HepG2 (cell line): ENCODE measurements around the gene SYTL1. TPM values are rescaled to one million over a fixed set of nuclear protein-coding genes. Genes with fewer than 3 reads are reported as not detected.

Source experiments
- CTCF ChIP-seq: sonication (generic); formaldehyde crosslinking; IDR thresholded peaks from 2 replicates; pipeline ENCODE4 v1.5.0; 2020; ENCODE audit warnings: mild to moderate bottlenecking, missing genetic modification reagents, moderate library complexity
- KLF15 ChIP-seq: sonication (generic); formaldehyde crosslinking; IDR thresholded peaks from 2 replicates; pipeline ENCODE4 v1.8.1; 2023; ENCODE audit warnings: borderline replicate concordance, mild to moderate bottlenecking, inconsistent platforms, missing genetic modification reagents, mixed read lengths
- MZF1 ChIP-seq: sonication (generic); formaldehyde crosslinking; IDR thresholded peaks from 2 replicates; pipeline ENCODE4 v1.8.1; 2023; ENCODE audit warnings: mild to moderate bottlenecking, missing genetic modification reagents, borderline replicate concordance
- PATZ1 ChIP-seq: sonication (generic); formaldehyde crosslinking; IDR thresholded peaks from 2 replicates; pipeline ENCODE4 v1.4.0; 2020; ENCODE audit warnings: missing genetic modification reagents
- RELA ChIP-seq: sonication (generic); formaldehyde crosslinking; IDR thresholded peaks from 2 replicates; pipeline ENCODE4 v1.4.0; 2020; ENCODE audit warnings: missing genetic modification reagents
- SOX6 ChIP-seq, 2 experiments: fragments of 450-650 bp in 1 of 2; sonication (generic) in 1 of 2; formaldehyde crosslinking in 1 of 2; IDR thresholded peaks; 2 replicates each; pipeline versions ENCODE4 v1.4.0 to v1.6.1; 2017 to 2020; ENCODE audit warnings: antibody characterized with exemption in 1 of 2, mild to moderate bottlenecking in 1 of 2, missing genetic modification reagents in 1 of 2
- SP5 ChIP-seq: IDR thresholded peaks from 2 replicates; pipeline ENCODE4 v1.6.1; 2016; ENCODE audit warnings: low read depth, borderline replicate concordance
- ZNF143 ChIP-seq: sonication (generic); formaldehyde crosslinking; IDR thresholded peaks from 2 replicates; pipeline ENCODE4 v1.4.0; 2020; ENCODE audit warnings: missing genetic modification reagents
- ZNF33A ChIP-seq: sonication (generic); formaldehyde crosslinking; IDR thresholded peaks from 2 replicates; pipeline ENCODE4 v1.5.1; 2020; ENCODE audit warnings: missing genetic modification reagents, mild to moderate bottlenecking, moderate library complexity, borderline replicate concordance
- ZNF788 ChIP-seq: sonication (generic); formaldehyde crosslinking; IDR thresholded peaks from 2 replicates; pipeline ENCODE4 v1.5.0; 2020; ENCODE audit warnings: mild to moderate bottlenecking, missing genetic modification reagents, borderline replicate concordance
- ZNF878 ChIP-seq: sonication (generic); formaldehyde crosslinking; IDR thresholded peaks from 2 replicates; pipeline ENCODE4 v1.8.1; 2023; ENCODE audit warnings: mild to moderate bottlenecking, missing genetic modification reagents, moderate library complexity
- ZSCAN9 ChIP-seq: IDR thresholded peaks from 2 replicates; pipeline ENCODE4 v1.6.1; 2016; ENCODE audit warnings: borderline replicate concordance
- polyA plus RNA-seq, 8 experiments: library from polyadenylated mRNA; depleted of rRNA in 3 of 8; stranded (reverse) in 7 of 8; unstranded in 1 of 8; fragments of >200 nt; fragmentation: Illumina TruSeq in 4 of 8; extraction: Trizol in 4 of 8; gene quantifications; 2 replicates each; pipeline versions ENCODE4 v1.2.1 to v1.2.3, GENCODE V29; 2011 to 2016; ENCODE audit warnings: low read depth in 4 of 8, missing spikeins in 1 of 8, mixed read lengths in 1 of 8; ENCODE audit not compliant: insufficient read depth in 1 of 8
- total RNA-seq, 5 experiments: library from RNA; depleted of rRNA; stranded (reverse); fragments of >200 nt; fragmentation: Illumina TruSeq; extraction: Trizol; gene quantifications; 2 replicates each; pipeline ENCODE4 v1.2.3, GENCODE V29; 2016; ENCODE audit warnings: low read depth in 1 of 5
- TF ChIP-seq, protein P1 (sequence below): IDR thresholded peaks from 2 replicates; pipeline ENCODE4 v1.4.0; 2020; ENCODE audit warnings: mild to moderate bottlenecking, missing genetic modification reagents
- TF ChIP-seq, protein P2 (sequence below): IDR thresholded peaks from 2 replicates; pipeline ENCODE4 v1.6.1; 2016; ENCODE audit warnings: missing biosample characterization, missing genetic modification reagents, low read depth
- TF ChIP-seq, protein P3 (sequence below): sonication (generic); formaldehyde crosslinking; IDR thresholded peaks from 2 replicates; pipeline ENCODE4 v1.5.1; 2020; ENCODE audit warnings: mild to moderate bottlenecking, moderate library complexity, missing genetic modification reagents

The SYTL1 gene
- total and polyA plus RNA-seq, 2 of the 13 experiments (the other 11 are each of a cell fraction or from before 2014, with no cell fraction given): 11.1 to 17.8 TPM

DNA sequence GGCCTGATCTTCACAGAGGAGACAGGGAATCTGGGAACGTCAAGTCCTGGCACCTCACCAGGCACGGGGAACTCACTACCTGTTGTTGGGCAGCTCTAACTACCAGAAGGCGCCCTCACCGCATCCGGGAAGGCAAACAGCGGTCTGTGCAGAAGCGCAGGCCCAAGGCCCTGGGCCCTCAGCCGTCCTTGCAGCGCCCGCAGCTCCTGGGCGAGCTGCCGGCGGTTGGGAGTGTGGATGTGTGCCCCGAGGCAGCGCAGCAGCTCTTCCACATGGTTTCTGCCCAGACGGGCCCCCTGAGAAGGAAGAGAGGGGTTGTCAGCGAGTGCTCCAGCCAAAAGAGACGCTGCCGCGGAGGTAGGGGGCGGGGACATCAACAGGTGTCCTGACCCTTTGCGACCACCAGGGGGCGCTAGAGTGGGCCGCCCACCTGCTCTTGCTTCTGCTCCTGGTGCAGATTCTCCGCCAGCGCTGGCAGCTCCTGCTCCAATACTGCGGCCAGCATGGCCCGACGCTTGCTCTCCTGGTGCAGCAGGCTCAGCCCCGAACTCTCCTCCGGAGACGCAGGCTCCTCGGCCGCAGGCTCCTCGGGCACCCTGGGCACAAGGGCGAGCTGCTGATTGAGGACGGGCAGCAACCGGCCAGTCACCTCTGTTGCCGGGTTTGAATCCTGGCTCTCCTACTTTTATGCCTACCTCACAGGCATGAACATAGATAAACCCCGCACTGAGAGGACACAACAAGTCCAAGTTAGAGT is 15.6 kb downstream of the SYTL1 start (continued):
- TF ChIP-seq KLF15 (CRISPR knock-in tag) (no peak), ZNF878 (CRISPR knock-in tag) (no peak), ZNF33A (CRISPR knock-in tag) (no peak), SOX6 (IDR thresholded peaks at IDR 0.05) (no peak), SOX6 (CRISPR knock-in tag; IDR thresholded peaks at IDR 0.05) (0 out of 2 replicates have a peak, but pooled peaks have one; percentile 9), ZNF788 (CRISPR knock-in tag) (peak; percentile 77; the same call in 1 of the 2 replicates), ZSCAN9 (CRISPR knock-in tag) (no peak), RELA (CRISPR knock-in tag) (no peak), PATZ1 (no peak), ZNF143 (CRISPR knock-in tag) (no peak), MZF1 (CRISPR knock-in tag) (no peak), SP5 (CRISPR knock-in tag) (peak; percentile 61; the same call in 1 of the 2 replicates), CTCF (peak; percentile 95)
- TF ChIP-seq, protein P1, sequence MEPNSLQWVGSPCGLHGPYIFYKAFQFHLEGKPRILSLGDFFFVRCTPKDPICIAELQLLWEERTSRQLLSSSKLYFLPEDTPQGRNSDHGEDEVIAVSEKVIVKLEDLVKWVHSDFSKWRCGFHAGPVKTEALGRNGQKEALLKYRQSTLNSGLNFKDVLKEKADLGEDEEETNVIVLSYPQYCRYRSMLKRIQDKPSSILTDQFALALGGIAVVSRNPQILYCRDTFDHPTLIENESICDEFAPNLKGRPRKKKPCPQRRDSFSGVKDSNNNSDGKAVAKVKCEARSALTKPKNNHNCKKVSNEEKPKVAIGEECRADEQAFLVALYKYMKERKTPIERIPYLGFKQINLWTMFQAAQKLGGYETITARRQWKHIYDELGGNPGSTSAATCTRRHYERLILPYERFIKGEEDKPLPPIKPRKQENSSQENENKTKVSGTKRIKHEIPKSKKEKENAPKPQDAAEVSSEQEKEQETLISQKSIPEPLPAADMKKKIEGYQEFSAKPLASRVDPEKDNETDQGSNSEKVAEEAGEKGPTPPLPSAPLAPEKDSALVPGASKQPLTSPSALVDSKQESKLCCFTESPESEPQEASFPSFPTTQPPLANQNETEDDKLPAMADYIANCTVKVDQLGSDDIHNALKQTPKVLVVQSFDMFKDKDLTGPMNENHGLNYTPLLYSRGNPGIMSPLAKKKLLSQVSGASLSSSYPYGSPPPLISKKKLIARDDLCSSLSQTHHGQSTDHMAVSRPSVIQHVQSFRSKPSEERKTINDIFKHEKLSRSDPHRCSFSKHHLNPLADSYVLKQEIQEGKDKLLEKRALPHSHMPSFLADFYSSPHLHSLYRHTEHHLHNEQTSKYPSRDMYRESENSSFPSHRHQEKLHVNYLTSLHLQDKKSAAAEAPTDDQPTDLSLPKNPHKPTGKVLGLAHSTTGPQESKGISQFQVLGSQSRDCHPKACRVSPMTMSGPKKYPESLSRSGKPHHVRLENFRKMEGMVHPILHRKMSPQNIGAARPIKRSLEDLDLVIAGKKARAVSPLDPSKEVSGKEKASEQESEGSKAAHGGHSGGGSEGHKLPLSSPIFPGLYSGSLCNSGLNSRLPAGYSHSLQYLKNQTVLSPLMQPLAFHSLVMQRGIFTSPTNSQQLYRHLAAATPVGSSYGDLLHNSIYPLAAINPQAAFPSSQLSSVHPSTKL (CRISPR knock-in tag): no peak
- TF ChIP-seq, protein P2, sequence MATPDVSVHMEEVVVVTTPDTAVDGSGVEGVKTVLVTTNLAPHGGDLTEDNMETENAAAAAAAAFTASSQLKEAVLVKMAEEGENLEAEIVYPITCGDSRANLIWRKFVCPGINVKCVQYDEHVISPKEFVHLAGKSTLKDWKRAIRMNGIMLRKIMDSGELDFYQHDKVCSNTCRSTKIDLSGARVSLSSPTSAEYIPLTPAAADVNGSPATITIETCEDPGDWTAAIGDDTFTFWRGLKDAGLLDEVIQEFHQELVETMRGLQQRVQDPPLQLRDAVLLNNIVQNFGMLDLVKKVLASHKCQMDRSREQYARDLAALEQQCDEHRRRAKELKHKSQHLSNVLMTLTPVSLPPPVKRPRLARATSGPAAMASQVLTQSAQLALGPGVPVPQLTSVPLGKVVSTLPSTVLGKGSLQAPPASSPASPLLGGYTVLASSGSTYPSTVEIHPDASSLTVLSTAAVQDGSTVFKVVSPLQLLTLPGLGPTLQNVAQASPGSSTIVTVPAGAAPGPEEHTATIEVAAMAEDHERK (CRISPR knock-in tag): no peak
- TF ChIP-seq, protein P3, sequence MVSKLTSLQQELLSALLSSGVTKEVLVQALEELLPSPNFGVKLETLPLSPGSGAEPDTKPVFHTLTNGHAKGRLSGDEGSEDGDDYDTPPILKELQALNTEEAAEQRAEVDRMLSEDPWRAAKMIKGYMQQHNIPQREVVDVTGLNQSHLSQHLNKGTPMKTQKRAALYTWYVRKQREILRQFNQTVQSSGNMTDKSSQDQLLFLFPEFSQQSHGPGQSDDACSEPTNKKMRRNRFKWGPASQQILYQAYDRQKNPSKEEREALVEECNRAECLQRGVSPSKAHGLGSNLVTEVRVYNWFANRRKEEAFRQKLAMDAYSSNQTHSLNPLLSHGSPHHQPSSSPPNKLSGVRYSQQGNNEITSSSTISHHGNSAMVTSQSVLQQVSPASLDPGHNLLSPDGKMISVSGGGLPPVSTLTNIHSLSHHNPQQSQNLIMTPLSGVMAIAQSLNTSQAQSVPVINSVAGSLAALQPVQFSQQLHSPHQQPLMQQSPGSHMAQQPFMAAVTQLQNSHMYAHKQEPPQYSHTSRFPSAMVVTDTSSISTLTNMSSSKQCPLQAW: 0 out of 2 replicates have a peak, but pooled peaks have one; percentile 37
